GM18519 (cell line): ENCODE measurements around the gene FRAS1.

Experiments
- ATAC-seq: cut with Tn5 transposase; IDR thresholded peaks from one replicate; pipeline ENCODE4 v1.9.1; 2021; ENCODE audit warnings: mild to moderate bottlenecking, moderate library complexity; ENCODE audit not compliant: unreplicated experiment, low FRiP score

FRAS1 gene

GRCh38 chr4:78561677-78562076 lies 504.6 kb downstream of the FRAS1 start:
- no peak for ATAC-seq

DNA sequence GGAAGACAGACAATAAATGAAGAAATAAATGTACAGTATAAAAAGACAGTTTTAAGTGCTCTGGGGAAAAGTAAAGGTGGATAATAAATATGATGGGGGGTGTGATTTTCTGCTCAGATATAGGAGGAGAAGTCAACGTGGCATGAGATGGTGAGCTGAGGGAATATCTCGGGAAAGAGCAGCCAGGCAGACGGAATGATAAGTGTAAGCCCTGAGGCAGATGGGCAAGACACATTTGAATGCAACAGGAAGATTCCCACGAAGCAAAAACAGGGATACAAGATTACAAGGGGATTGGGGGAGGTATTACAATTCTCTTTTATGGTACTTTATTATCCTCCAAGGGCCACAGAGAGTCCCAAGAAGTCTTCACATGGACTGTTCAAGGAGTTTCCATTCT lies 505.6 kb downstream of the FRAS1 start:
- ATAC-seq = no peak

DNA sequence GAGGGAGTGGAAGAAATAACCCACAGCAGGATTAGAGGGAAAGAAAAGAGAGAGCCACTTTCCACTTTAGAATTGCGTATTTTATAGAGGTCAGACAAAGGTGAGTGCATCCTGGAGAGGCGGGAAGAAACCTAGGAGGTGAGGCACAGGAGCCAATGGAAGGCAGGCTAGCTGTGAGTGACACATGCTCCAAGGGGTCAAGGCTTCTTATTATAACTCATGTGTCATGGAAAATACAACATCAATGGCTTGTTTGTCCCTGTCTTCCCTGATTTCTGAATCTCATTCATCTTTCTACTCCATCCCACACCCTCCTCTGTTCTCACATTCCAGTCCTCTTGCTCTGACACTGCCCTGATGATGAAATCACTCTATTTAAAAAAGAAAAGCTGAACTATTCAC lies 508.8 kb downstream of the FRAS1 start:
- ATAC-seq = no peak

DNA sequence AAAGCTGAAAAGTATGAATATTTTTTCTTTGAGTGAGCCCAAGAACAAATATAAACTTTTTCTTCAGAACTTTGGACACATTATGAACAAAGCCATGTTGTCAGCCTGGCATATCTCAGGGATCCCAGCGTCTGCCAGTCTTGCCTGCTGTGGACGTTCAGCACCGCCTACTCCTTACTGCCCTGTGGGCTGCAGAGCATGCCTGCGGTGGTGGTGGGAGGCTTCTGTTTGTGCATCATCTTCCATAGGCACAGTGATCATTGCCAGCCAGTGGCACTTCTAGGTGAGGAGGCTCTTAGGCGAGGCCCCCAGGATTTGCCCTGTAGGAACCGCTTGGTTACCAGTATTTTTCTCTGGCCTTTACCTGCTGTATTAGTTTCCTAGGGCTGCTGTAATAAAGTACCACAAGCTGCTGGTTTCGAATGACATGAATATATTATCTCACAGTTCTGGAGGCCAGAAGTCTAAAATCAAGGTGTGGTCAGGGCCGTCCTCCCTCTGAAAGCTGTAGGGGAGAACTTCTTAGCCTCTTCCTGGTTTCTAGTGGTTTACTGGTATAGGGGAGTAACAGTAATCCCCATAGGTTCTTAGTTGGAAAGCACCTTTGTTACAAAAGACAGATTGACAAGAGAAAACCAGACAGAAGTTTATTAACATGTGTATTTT lies 509.8 kb downstream of the FRAS1 start:
- ATAC-seq = peak; percentile 57

- ATAC-seq = no peak
Measured at GRCh38 chr4:78567500-78568060, 510.5 kb downstream of the FRAS1 start.

DNA sequence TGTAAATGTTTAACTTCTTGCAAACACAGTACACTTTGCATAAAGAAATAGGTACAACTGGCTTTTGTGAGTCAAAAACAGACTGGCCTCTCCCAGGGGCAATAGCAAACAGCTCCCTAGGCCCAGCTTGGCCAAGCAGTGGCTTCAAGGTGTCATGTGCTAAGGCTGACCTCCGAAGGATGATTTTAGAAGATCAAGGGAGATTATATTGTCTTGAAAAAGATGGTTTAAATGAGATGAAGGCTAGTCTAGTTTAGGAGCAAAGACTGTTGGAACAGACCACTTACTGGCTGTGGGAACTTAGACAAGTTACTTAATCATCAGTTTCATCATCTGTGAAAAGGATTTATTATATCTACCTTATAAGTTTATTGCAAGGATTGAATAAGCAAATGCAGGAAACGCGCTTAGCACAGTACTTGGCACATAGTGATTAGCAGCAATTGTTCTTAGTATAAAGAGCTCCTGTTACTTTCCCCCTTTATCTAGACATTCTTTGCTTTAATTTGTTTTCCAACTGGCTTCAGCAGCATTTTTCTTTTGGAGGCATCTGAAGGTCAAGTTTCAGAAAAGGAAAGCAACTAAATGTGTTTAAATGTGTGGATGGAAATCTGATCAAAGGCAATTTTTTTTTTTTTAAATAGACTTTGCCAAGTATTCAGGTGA lies 511.6 kb downstream of the FRAS1 start:
- ATAC-seq = no peak

DNA sequence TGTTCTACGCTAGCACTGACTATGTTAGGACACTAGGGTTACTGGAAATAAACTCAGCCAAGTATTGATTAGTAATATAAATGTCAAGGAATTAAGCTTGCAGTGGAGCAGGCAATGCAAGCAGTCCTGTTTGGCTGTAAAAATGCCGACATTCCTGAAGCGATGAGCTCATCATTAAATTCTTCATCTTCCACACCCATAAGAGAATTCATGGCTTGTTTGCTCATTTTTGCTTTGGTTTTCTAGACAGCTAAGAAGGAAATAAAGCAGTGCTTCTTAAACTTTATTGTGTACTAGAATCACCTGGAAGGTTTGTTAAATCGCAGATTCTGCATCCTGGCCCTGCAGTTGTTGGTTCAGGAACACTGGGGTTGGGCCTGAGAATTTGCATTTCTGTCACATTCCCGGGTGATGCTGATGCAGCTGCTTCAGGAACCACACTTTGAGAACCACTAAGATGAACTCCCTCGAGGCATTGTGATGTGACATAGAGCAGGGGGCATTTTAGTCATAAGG lies 512.2 kb downstream of the FRAS1 start:
- ATAC-seq = no peak

GRCh38 chr4:78570117-78570516 lies 513.0 kb downstream of the FRAS1 start:
- no peak for ATAC-seq

GRCh38 chr4:78571804-78572203 lies 514.7 kb downstream of the FRAS1 start:
- ATAC-seq = no peak

GRCh38 chr4:78578674-78579425 lies 521.7 kb downstream of the FRAS1 start:
- ATAC-seq = no peak

DNA sequence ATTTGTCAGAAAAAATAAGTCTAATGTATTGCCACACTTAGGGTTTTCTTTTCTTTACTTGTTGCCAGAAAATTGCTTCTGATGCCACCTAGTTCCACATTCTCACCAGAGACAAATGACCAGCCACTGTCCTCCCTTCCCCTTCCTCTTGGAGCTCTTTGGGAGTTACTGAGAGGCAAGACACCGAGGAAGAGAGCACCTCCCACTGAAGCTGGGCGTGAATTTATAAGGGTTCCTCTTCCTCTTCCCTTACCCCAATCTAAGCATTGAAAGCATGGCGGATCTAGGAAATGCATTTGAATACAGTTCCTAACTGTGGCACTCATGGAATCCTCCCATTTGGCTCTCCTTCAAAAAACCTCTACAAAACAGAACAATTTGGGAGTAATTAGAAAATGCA lies 524.5 kb downstream of the FRAS1 start:
- no peak for ATAC-seq

- no peak for ATAC-seq
Measured at GRCh38 chr4:78584863-78585547, 527.9 kb downstream of the FRAS1 start.

DNA sequence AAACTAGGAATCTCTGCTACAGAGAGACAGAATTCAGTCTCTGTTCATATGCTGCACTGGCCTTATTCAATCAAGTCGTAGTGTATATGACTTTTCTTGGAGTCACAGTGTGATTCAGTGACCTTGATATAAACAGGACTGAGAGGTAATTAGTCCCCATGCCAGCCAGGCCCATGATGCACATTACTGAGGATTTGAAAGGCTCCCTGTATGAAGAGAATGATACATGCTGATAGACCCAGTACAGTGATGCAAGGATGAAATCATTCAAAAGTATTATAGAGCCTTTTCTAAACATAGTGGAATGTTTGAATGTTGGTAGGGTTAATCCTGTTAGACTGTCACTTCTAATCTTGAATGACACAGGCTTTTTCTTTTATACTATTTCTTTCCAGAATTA lies 528.5 kb downstream of the FRAS1 start:
- no peak for ATAC-seq

DNA sequence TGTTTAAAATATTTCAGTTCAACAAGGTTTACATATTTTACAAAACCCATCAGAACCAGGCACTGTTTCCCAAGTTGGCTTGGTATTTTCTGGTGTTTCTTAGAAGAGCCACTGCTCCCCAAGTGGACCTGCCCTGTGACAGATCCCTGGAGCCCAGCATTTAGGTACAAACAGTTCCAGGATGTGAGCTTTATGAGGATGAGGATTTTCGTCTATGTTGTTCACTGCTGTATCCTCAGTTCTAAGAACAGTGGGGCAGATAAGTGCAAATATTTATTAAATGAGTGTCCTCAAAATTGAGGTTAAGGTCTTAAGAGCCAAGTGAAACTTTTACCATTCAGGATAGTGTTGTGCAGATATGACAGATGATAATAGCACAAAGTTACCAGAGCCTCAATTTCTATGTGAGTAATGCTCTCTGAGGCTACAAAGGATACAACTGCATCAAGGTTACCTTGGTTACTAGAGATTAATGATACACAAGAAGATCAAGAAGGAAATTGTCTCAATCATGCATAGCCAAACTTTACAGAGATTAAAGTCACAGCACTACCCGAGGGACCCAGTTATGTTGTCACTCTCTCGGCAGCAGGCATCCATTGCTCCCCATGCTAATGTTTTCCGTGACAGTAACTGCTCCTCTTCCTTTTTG lies 531.9 kb downstream of the FRAS1 start:
- no peak for ATAC-seq

DNA sequence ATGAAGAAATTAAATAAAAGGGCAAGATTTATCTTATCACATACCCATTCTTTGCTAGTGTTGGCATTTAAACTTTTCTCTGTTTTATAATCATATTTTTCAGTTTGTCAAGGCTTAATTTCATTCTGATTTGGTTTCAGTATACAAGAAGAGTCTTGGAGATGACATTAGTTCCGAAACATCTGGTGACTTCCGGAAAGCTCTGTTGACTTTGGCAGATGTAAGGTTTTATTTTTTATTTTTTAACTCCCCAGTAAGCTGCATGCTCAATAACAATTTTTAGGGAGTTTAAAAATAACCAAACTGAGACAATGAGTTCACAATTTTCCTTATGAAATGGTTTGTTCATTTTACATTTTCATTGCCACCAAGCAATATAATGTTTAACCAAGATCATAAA lies 534.3 kb downstream of the FRAS1 start:
- no peak for ATAC-seq

GRCh38 chr4:78592088-78592783 lies 535.1 kb downstream of the FRAS1 start:
- ATAC-seq = peak; percentile 53
